Skeletal muscle tissue (tissue), 4 donors: ENCODE results near the gene SLC25A26. TPM values are rescaled to one million over a fixed set of nuclear protein-coding genes. Genes with fewer than 3 reads are reported as not detected.

Source experiments
- H3K27ac ChIP-seq: one replicate; pipeline ENCODE4 v1.7.0; 2013; ENCODE audit warnings: mild to moderate bottlenecking, low read depth, low read length, inconsistent platforms
- H3K27me3 ChIP-seq, 3 donors: one replicate each; pipeline ENCODE4 v1.7.0; 2013; ENCODE audit warnings: low read length in 3 of 3; ENCODE audit not compliant: control insufficient read depth in 3 of 3, insufficient read depth in 3 of 3
- H3K36me3 ChIP-seq, 3 donors: one replicate each; pipeline ENCODE4 v1.7.0; 2013; ENCODE audit warnings: low read length in 3 of 3; ENCODE audit not compliant: control insufficient read depth in 3 of 3, insufficient read depth in 3 of 3
- H3K4me1 ChIP-seq, 3 donors: one replicate each; pipeline ENCODE4 v1.7.0; 2013; ENCODE audit warnings: low read length in 3 of 3, mild to moderate bottlenecking in 3 of 3; ENCODE audit not compliant: control insufficient read depth in 3 of 3, insufficient read depth in 3 of 3
- H3K4me3 ChIP-seq, 3 donors: one replicate each; pipeline ENCODE4 v1.7.0; 2013; ENCODE audit warnings: low read length in 3 of 3
- H3K9ac ChIP-seq, 3 donors: one replicate each; pipeline ENCODE4 v1.7.0; 2013; ENCODE audit warnings: low read length in 3 of 3, mild to moderate bottlenecking in 3 of 3, moderate library complexity in 2 of 3, low read depth in 1 of 3
- H3K9me3 ChIP-seq, 3 donors: one replicate each; pipeline ENCODE4 v1.7.0; 2013; ENCODE audit warnings: low read length in 3 of 3; ENCODE audit not compliant: control insufficient read depth in 3 of 3
- total RNA-seq: library from RNA; depleted of rRNA; stranded (reverse); fragments of >200 nt; gene quantifications from one replicate; pipeline ENCODE4 v1.2.3, GENCODE V29; 2014
- donor health status: Osteomylitis.

SLC25A26 gene
- total RNA-seq = 30.8 TPM

- peaks cover 0 to 10% (median 0%) of the 10 kb centered on the region in 3 donors for H3K4me1 ChIP-seq
- no peaks in the 10 kb centered on the region for H3K27me3 ChIP-seq
- H3K9me3 ChIP-seq = no peaks in the 10 kb centered on the region
- no peaks in the 10 kb centered on the region for H3K36me3 ChIP-seq
- H3K4me3 ChIP-seq = peak within 1 kb of the TSS; percentile 88 to 94 (median 91)
- peak within 1 kb of the TSS; percentile 72 to 90 (median 77) for H3K9ac ChIP-seq
- peak within 1 kb of the TSS; percentile 74 for H3K27ac ChIP-seq
Measured at GRCh38 chr3:66220602-66221377, at the start of gene SLC25A26. TSS of gene SLC25A26 (plus strand) at chr3:66221001. CDS start at chr3:66221095, 94 bp downstream.

GRCh38 chr3:66172394-66172793 is 48.4 kb upstream of the SLC25A26 start:
- Histone ChIP-seq H3K4me3 (no peak overlapping the region), H3K9me3 (no peaks in the 10 kb centered on the region), H3K9ac (no peak overlapping the region), H3K27ac (no peak overlapping the region), H3K4me1 (no peaks in the 10 kb centered on the region), H3K27me3 (no peaks in the 10 kb centered on the region), H3K36me3 (no peaks in the 10 kb centered on the region)

- peaks cover 3 to 7% (median 4%) of the 10 kb centered on the region in 3 donors for H3K4me1 ChIP-seq
- no peaks in the 10 kb centered on the region for H3K9me3 ChIP-seq
- H3K27me3 ChIP-seq = no peaks in the 10 kb centered on the region
- H3K36me3 ChIP-seq = no peaks in the 10 kb centered on the region
- H3K4me3 ChIP-seq = no peak overlapping the region
- no peak overlapping the region for H3K9ac ChIP-seq
- no peak overlapping the region for H3K27ac ChIP-seq
Measured at GRCh38 chr3:66177026-66177425, 43.8 kb upstream of the SLC25A26 start.

GRCh38 chr3:66178206-66178605 is 42.6 kb upstream of the SLC25A26 start:
- Histone ChIP-seq H3K4me3 (no peak overlapping the region), H3K9ac (no peak overlapping the region), H3K27ac (no peak overlapping the region), H3K36me3 (no peaks in the 10 kb centered on the region), H3K9me3 (no peaks in the 10 kb centered on the region), H3K27me3 (no peaks in the 10 kb centered on the region), H3K4me1 (peaks cover 3 to 15% (median 10%) of the 10 kb centered on the region in 3 donors)

- Histone ChIP-seq H3K9ac (no peak overlapping the region), H3K36me3 (no peaks in the 10 kb centered on the region), H3K4me3 (no peak overlapping the region), H3K9me3 (no peaks in the 10 kb centered on the region), H3K27ac (no peak overlapping the region), H3K27me3 (no peaks in the 10 kb centered on the region), H3K4me1 (peaks cover 3 to 15% (median 12%) of the 10 kb centered on the region in 3 donors)
Measured at GRCh38 chr3:66179793-66180192, 41.0 kb upstream of the SLC25A26 start.

GRCh38 chr3:66181764-66182163 is 39.0 kb upstream of the SLC25A26 start:
- H3K9me3 ChIP-seq = no peaks in the 10 kb centered on the region
- no peaks in the 10 kb centered on the region for H3K27me3 ChIP-seq
- peak overlapping the region in 1 of 3 donors; percentile 22 for H3K4me3 ChIP-seq
- peaks cover 3 to 15% (median 12%) of the 10 kb centered on the region in 3 donors for H3K4me1 ChIP-seq
- no peaks in the 10 kb centered on the region for H3K36me3 ChIP-seq
- no peak overlapping the region for H3K9ac ChIP-seq
- no peak overlapping the region for H3K27ac ChIP-seq

- Histone ChIP-seq H3K27me3 (no peaks in the 10 kb centered on the region), H3K9me3 (no peaks in the 10 kb centered on the region), H3K4me3 (no peak overlapping the region), H3K9ac (no peak overlapping the region), H3K27ac (no peak overlapping the region), H3K36me3 (no peaks in the 10 kb centered on the region), H3K4me1 (peaks cover 3 to 15% (median 12%) of the 10 kb centered on the region in 3 donors)
Measured at GRCh38 chr3:66182246-66182645, 38.6 kb upstream of the SLC25A26 start.

GRCh38 chr3:66186545-66186944 is 34.3 kb upstream of the SLC25A26 start:
- H3K27ac ChIP-seq = no peak overlapping the region
- H3K4me1 ChIP-seq = peaks cover 3 to 13% (median 12%) of the 10 kb centered on the region in 3 donors
- H3K4me3 ChIP-seq = no peak overlapping the region
- H3K9me3 ChIP-seq = no peaks in the 10 kb centered on the region
- H3K36me3 ChIP-seq = no peaks in the 10 kb centered on the region
- H3K9ac ChIP-seq = no peak overlapping the region
- H3K27me3 ChIP-seq = no peaks in the 10 kb centered on the region

GRCh38 chr3:66195347-66195783 is 25.4 kb upstream of the SLC25A26 start:
- peak overlapping the region; percentile 62 to 66 (median 64) for H3K4me3 ChIP-seq

GRCh38 chr3:66196633-66197032 is 24.2 kb upstream of the SLC25A26 start:
- no peak overlapping the region for H3K9ac ChIP-seq
- peaks cover 0 to 4% (median 0%) of the 10 kb centered on the region in 3 donors for H3K27me3 ChIP-seq
- H3K9me3 ChIP-seq = no peaks in the 10 kb centered on the region
- H3K36me3 ChIP-seq = no peaks in the 10 kb centered on the region
- no peak overlapping the region for H3K4me3 ChIP-seq
- no peak overlapping the region for H3K27ac ChIP-seq
- peaks cover 3 to 7% (median 4%) of the 10 kb centered on the region in 3 donors for H3K4me1 ChIP-seq

More at GRCh38 chr3:66195347-66195783, 25.4 kb upstream of the SLC25A26 start:
- H3K4me1 ChIP-seq = peaks cover 3 to 7% (median 4%) of the 10 kb centered on the region in 3 donors
- no peaks in the 10 kb centered on the region for H3K36me3 ChIP-seq
- no peak overlapping the region for H3K27ac ChIP-seq
- no peaks in the 10 kb centered on the region for H3K9me3 ChIP-seq
- peaks cover 0 to 4% (median 0%) of the 10 kb centered on the region in 3 donors for H3K27me3 ChIP-seq
- H3K9ac ChIP-seq = peak overlapping the region in 2 of 3 donors; percentile 6 to 66
